Motor neuron (in vitro differentiated cells): ENCODE results near the gene ATXN10. TPM values are rescaled to one million over a fixed set of nuclear protein-coding genes. Genes with fewer than 3 reads are reported as not detected.

ENCODE experiments used
- ATAC-seq, 8 experiments: fragments of 200-7000 bp; cut with Tn5 transposase; replicated peaks in 6 of 8; 2 replicates each; pipeline ENCODE4 v1.8.0; 2021; ENCODE audit warnings: mild to moderate bottlenecking in 8 of 8, moderate library complexity in 8 of 8
- H3K27ac ChIP-seq, 2 donors: fragments of 250-450 bp; sonication (Bioruptor Pico); 2 replicates each; pipeline ENCODE4 v1.9.0; 2021; ENCODE audit warnings: antibody characterized with exemption in 2 of 2, mild to moderate bottlenecking in 2 of 2, moderate library complexity in 1 of 2
- H3K4me1 ChIP-seq, 2 donors: fragments of 250-450 bp; sonication (Bioruptor Pico); replicated peaks in 1 of 2; 2 replicates each; pipeline ENCODE4 v1.6.1; 2021; ENCODE audit warnings: antibody characterized with exemption in 2 of 2, mild to moderate bottlenecking in 2 of 2, moderate library complexity in 1 of 2
- H3K4me3 ChIP-seq, 5 donors: fragments of 250-450 bp; sonication (Bioruptor Pico); 2 replicates each; pipeline ENCODE4 v1.9.0; 2021; ENCODE audit warnings: antibody characterized with exemption in 5 of 5, mild to moderate bottlenecking in 5 of 5, moderate library complexity in 4 of 5
- WGBS, 10 experiments: fragments of 450-650 bp; shearing (Covaris generic); methylation state at CpG; one replicate each; pipeline ENCODE4 v1.0.0; 2022; 5-methylcytosine and 5-hydroxymethylcytosine counted together
- in situ Hi-C, 9 experiments: fragments of 400-800 bp; cut with MboI; loops; one replicate each; pipeline ENCODE4 v1.15.0; 2021; ENCODE audit warnings: low sequenced_read_pairs in 9 of 9, low pct_unique_long_range_greater_than_20kb in 2 of 9; ENCODE audit not compliant: unreplicated experiment in 9 of 9
- total RNA-seq, 8 experiments: library from RNA; unstranded; fragments of 300-600 nt; gene quantifications; 2 replicates each; pipeline versions ENCODE4 v1.2.3 to v1.2.4, GENCODE V29; 2022

The ATXN10 gene
- total RNA-seq, 8 experiments from 2014 or later: 61.1 to 122 (median 89.1) TPM

DNA sequence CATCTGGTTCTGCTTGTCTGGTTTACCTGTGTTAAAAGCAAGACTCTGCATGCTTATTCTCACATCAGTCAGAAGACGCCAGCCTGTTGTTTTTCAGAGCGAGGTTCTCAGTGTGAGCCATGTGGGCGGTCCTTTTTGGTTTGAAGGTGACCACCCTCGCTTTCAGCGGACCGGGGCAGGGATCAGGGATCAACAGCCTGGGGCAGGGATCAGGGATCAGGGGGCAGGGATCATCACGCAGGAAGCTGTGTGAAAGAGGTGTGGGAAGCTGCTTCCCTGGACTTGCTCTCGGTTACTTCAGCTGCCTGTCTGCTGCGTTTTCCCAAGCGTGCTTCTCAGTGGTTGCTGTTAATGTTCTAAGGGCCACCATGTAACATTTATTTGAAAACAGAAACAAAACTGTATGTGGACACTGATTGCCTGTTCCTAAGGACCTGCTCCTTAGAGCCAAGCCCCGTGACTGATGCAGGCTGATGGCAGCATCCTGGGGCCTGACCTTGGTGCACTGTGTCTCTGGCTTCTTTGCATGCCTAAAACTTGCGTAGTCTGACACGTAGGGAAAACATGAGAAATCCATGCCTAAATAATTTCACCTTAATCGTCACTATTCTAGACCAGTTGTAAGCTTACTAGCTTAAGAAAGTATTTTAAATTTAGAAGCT, 146.9 kb downstream of the ATXN10 start:
- in situ Hi-C loops: no loop called here
- 40 to 100% (median 74%) methylated on average over 1 to 13 of the region's 14 CpGs for WGBS, 10 experiments
- no peak overlapping the region for H3K27ac ChIP-seq
- H3K4me3 ChIP-seq: no peak overlapping the region
- ATAC-seq: no peak
- peaks cover 0 to 5% of the 10 kb centered on the region in 2 donors for H3K4me1 ChIP-seq

DNA sequence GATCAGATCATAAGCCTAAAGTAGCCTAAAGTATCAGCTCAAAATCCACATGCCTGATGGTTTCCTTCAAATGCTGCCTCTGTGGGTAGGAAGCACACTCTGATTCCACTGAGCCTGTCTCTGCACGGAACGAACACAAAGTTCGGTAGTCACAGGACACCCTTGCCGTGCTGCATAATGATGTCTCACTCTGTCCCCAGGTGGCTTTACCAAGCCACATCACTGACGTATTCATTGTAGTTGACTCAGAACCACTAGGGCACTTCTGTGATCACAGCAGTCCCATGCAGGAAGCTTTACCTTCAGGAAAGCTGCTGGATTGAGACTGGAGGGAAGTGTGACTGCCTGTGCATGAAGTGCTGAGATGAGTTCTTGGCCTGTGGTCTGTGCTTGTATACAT, 147.7 kb downstream of the ATXN10 start:
- Histone ChIP-seq H3K4me1 (peaks cover 0 to 7% of the 10 kb centered on the region in 2 donors), H3K27ac (no peak overlapping the region), H3K4me3 (no peak overlapping the region)
- ATAC-seq: no peak
- in situ Hi-C loops: no loop called here
- 85 to 100% (median 100%) methylated on average over 2 to 5 of the region's 5 CpGs; no CpG with 5 or more reads in 3 of the 10 experiments for WGBS, 10 experiments

DNA sequence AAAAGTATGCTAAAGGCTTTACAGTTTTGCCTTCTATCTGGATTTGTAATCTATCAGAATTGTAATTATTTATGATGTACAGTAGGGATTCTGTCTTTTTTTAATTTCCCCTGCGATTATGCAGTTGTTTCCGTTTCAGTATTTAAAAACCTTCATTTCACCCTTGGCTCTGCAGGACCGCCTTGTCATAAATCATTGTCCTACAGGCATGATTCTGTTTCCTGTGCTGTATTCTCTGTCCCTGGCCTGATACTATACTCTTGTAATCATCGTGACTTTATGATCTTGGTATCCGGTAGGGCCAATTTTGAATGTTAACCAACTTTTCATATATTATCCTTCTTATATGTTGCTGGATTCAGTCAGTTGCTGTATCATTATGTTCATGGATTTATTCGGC, 151.7 kb downstream of the ATXN10 start:
- Histone ChIP-seq H3K4me1 (peaks cover 0 to 7% of the 10 kb centered on the region in 2 donors), H3K4me3 (no peak overlapping the region), H3K27ac (no peak overlapping the region)
- peak in 1 of 8 experiments; percentile 44 for ATAC-seq
- WGBS, 10 experiments: 64 to 100% (median 88%) methylated on average over 1 to 5 of the region's 6 CpGs; no CpG with 5 or more reads in 1 of the 10 experiments
- in situ Hi-C loops: no loop called here

DNA sequence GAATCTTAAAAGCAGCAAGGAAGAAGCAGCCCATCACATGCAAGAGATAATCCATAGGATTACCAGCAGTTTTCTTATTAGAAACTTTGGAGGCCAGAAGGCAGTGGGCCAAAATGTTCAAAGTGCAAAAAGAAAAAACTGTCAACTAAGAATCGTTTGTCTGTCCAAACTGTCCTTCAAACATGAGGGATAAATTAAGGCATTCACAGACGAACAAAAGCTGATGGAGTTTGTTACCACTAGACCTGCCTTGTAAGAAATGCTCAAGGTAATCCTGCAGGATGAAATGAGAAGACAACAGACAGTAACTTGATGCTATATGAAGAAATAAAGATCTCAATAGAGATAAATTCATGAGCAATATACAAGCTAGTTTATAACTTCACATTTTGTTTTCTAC, 154.9 kb downstream of the ATXN10 start:
- H3K27ac ChIP-seq: no peak overlapping the region
- no peak for ATAC-seq
- H3K4me3 ChIP-seq: no peak overlapping the region
- peaks cover 0 to 7% of the 10 kb centered on the region in 2 donors for H3K4me1 ChIP-seq
- in situ Hi-C loops: loop anchor here in 1 of 9 experiments (25.0 kb wide), 1 partner anchor 164 kb away; the partner anchor contains the start of gene ATXN10
- 57 to 100% (median 93%) methylated on average over 1 to 2 of the region's 2 CpGs; no CpG with 5 or more reads in 1 of the 10 experiments for WGBS, 10 experiments

DNA sequence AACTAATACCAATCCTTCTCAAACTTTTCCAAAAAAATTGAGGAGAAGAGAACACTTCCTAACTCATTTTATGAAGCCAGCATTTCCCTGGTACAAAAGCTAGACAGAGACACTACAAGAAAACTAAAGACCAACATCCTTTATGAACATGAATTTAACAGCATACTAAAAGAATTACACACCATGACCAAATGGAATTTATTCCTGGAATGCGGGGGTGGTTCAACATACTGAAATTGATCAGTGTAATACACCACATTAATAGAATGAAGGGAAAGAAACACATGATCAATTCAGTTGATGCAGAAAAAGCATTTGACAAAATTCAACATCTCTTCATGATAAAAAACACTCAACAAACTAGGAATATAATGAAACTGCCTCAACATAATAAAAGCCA, 157.2 kb downstream of the ATXN10 start:
- Histone ChIP-seq H3K4me1 (no peaks in the 10 kb centered on the region), H3K4me3 (no peak overlapping the region), H3K27ac (no peak overlapping the region)
- ATAC-seq: no peak
- 100% methylated on average over 1 of the region's 1 CpG; no CpG with 5 or more reads in 3 of the 10 experiments for WGBS, 10 experiments
- in situ Hi-C loops: loop anchor here in 1 of 9 experiments (25.0 kb wide), 1 partner anchor 167 kb away; the partner anchor contains the start of gene ATXN10

DNA sequence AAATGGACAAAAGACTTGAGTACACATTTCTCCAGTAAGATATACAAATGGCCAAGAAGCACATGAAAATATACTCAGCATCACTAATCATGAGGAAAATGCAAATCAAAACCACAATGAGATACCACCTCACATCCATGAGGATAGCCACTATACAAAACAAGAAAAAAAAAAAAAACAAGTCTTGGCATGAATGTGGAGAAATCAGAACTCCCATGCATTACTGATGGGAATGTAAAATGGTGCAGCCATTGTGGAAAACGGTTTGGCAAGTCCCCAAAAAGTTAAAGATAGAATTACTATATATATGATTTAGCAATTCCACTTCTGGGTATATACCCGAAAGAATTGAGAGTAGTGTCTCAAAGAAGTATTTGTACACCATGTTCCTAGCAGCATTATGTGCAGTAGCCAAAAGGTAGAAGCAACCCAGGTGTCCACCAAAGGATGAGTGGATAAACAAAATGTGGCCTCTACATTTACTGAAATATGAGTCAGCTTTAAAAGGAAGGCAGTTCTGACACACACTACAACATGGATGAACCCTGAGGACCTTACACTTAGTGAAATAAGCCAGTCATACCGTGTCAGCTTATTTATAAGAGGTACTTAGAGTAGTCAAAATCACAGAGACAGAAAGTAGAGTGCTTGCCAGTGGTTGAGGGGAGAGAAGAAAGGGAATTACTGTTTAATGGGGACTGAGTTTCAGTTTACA, 159.1 kb downstream of the ATXN10 start:
- Histone ChIP-seq H3K4me1 (no peaks in the 10 kb centered on the region), H3K27ac (no peak overlapping the region), H3K4me3 (no peak overlapping the region)
- in situ Hi-C loops: loop anchor here in 1 of 9 experiments (25.0 kb wide), 1 partner anchor 168 kb away; the partner anchor contains the start of gene ATXN10
- peak in 1 of 8 experiments; percentile 28 for ATAC-seq
- 64 to 100% (median 92%) methylated on average over 1 to 3 of the region's 3 CpGs for WGBS, 10 experiments

DNA sequence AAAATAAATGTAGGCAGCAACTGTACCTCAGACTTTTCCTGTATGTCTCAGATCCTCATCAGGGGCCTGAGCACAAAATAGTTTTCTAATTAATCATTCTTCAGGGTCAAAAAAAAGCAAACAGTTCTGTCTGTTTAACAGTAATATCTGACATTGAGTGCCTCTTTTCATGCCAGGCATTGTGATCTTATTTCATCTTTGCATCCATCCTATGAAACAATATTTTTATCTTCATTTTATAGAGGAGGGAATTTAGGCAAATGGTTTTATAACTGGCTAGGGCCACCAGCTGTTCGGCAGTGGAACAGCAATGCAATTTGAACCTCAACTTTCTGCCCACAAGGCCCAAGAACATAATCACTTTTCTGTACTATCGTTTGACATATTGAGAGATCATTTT, 159.8 kb downstream of the ATXN10 start:
- ATAC-seq: no peak
- in situ Hi-C loops: loop anchor here in 1 of 9 experiments (25.0 kb wide), 1 partner anchor 169 kb away; the partner anchor contains the start of gene ATXN10
- WGBS, 10 experiments: 60 to 100% (median 83%) methylated on average over 1 to 2 of the region's 2 CpGs; no CpG with 5 or more reads in 3 of the 10 experiments
- Histone ChIP-seq H3K4me3 (no peak overlapping the region), H3K4me1 (no peaks in the 10 kb centered on the region), H3K27ac (no peak overlapping the region)

DNA sequence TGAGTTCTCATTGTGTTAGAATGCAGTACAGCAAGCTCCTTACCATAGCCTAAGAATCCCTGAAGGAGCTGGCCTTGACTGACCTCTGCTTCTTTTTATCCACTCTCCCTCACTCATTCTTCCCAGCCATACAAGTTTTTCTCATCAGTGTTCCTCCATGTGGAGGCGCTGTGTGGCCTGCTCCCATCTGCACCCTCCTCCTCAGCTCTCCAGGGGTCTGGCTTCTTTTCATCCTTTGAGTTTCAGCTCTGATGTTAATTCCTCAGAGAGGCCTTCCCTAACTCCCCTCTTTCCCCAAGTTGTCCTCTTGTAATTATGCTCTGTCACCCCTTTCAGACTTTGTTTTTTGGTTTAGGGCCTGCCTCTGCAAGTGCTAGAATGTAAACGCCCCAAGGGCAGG, 160.5 kb downstream of the ATXN10 start:
- H3K27ac ChIP-seq: no peak overlapping the region
- in situ Hi-C loops: loop anchor here in 1 of 9 experiments (25.0 kb wide), 1 partner anchor 170 kb away; the partner anchor contains the start of gene ATXN10
- no peaks in the 10 kb centered on the region for H3K4me1 ChIP-seq
- 60 to 100% (median 86%) methylated on average over 1 to 2 of the region's 2 CpGs; no CpG with 5 or more reads in 1 of the 10 experiments for WGBS, 10 experiments
- H3K4me3 ChIP-seq: no peak overlapping the region
- no peak for ATAC-seq

DNA sequence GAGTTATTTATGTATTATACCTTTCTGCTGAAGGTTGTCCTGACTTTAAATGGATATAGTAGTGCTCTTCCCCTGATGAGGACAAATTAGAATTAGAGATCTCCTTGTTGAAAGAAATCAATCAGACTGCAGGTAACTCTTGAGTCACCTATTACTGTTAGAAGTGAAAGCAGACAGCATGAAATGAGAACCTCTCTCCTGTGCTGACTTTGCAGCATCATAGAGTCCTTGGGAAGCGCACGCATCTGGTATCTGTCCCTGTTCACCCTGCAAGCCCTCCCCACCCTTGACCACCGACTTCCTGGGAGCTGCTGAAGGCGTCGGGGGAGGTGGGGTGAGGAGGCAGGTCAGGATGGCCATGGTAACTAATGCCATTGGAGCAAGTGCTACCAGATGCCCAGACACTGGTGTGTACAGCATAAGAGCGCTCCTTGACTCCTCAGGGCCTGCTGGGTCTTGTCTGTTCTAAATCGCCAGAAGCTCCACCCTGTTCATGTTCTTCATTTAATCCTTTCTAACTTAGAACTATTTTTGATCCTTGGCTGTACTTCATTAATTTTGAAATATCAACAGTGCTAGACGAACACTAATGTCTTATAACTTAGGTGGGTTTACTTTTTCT, 161.4 kb downstream of the ATXN10 start:
- in situ Hi-C loops: loop anchor here in 1 of 9 experiments (25.0 kb wide), 1 partner anchor 171 kb away; the partner anchor contains the start of gene ATXN10
- H3K4me3 ChIP-seq: no peak overlapping the region
- no peak overlapping the region for H3K27ac ChIP-seq
- H3K4me1 ChIP-seq: peaks cover 2 to 4% of the 10 kb centered on the region in 2 donors
- 58 to 100% (median 93%) methylated on average over 1 to 7 of the region's 8 CpGs; no CpG with 5 or more reads in 2 of the 10 experiments for WGBS, 10 experiments
- no peak for ATAC-seq

DNA sequence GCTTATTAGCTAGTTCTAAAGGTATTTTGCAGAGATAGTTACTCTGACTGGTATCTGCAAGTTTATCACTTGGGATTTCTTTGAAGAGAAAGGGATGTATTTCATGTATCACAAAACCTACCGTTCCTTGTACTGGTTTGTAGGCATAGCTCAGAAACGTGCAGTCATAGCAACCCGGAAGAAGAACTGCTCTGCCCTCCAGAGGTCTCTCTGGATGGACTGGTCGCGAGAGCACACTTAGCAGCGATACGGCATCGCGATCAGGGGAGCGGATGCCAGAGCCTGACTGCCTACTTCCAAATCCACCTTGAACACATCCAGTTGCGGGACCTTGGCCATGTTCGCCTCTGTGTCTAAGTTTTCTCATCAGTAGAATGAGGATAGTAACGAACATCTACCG, 162.0 kb downstream of the ATXN10 start:
- WGBS, 10 experiments: 75 to 100% (median 91%) methylated on average over 1 to 14 of the region's 14 CpGs; no CpG with 5 or more reads in 2 of the 10 experiments
- Histone ChIP-seq H3K4me1 (peaks cover 7 to 9% of the 10 kb centered on the region in 2 donors), H3K4me3 (no peak overlapping the region), H3K27ac (no peak overlapping the region)
- in situ Hi-C loops: loop anchor here in 1 of 9 experiments (25.0 kb wide), 1 partner anchor 171 kb away; the partner anchor contains the start of gene ATXN10
- ATAC-seq: no peak

DNA sequence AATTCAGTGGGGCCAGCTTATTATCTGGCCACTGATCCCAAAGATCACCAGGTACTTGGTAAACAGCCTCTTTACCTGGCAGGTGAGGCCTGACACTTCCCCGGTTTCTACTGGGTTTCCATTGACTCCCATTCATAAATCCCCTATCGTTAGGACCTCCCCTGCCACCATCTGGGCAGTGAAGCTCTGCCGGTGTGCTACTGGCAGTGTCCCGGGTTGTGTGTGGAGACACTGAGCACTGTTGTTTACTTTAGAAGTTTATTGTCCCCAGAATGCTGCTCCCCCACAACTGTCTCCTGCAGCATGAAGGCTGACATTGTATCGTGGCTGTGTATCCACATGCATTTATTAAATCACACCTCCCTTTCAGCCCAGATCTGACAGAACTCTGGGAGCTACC, 162.6 kb downstream of the ATXN10 start:
- in situ Hi-C loops: loop anchor here in 1 of 9 experiments (25.0 kb wide), 1 partner anchor 172 kb away; the partner anchor contains the start of gene ATXN10
- Histone ChIP-seq H3K4me1 (peaks cover 13 to 15% of the 10 kb centered on the region in 2 donors), H3K4me3 (no peak overlapping the region), H3K27ac (no peak overlapping the region)
- ATAC-seq: peak in 1 of 8 experiments; percentile 4
- 10 to 67% (median 59%) methylated on average over 1 to 4 of the region's 5 CpGs; no CpG with 5 or more reads in 3 of the 10 experiments for WGBS, 10 experiments

DNA sequence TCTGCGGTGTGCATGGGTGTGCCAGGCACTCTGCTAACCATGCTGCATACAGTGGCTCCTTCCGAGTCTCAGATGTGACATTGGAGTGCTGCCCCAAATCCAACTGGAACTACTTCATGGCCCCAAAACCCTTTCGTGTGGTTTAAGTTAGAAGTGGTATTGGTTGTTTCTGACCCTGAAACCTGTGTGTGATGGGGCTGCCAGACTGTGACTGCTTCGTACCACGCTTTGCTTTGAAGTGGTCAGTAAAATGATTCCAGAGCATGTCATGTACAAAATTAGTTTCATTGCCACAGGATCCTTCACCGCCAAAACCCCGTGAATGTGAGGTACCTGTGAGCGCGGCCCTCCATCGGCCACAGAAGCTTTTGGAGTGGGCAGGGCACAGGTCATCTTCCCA, 163.2 kb downstream of the ATXN10 start:
- 0 to 100% (median 100%) methylated on average over 1 to 8 of the region's 10 CpGs; no CpG with 5 or more reads in 3 of the 10 experiments for WGBS, 10 experiments
- no peak for ATAC-seq
- in situ Hi-C loops: loop anchor here in 1 of 9 experiments (25.0 kb wide), 1 partner anchor 172 kb away; the partner anchor contains the start of gene ATXN10
- Histone ChIP-seq H3K4me1 (peaks cover 18 to 21% of the 10 kb centered on the region in 2 donors), H3K4me3 (no peak overlapping the region), H3K27ac (no peak overlapping the region)
